ENCODE results near the gene CRKL.
"Not testable (repeated sequence)": the region's sequence is repeated elsewhere in the genome, so short reads cannot be mapped to it uniquely, and the experiment has no call there.

Gene CRKL

GRCh38 chr22:20967697-20968211 lies 50.5 kb downstream of the CRKL start:
- DNase-seq, result no peak

GRCh38 chr22:20968281-20968977 lies 51.2 kb downstream of the CRKL start:
- no peak for DNase-seq

- DNase-seq, result no peak
These were observed 53.9 kb downstream of the CRKL start for GRCh38 chr22:20970939-20971657.

GRCh38 chr22:20972014-20972694 lies 54.9 kb downstream of the CRKL start:
- DNase-seq, result not testable (repeated sequence)

- no peak for DNase-seq
These were observed 55.8 kb downstream of the CRKL start for GRCh38 chr22:20972933-20973577.

GRCh38 chr22:20973634-20974286 lies 56.6 kb downstream of the CRKL start:
- DNase-seq, result no peak

- no peak for DNase-seq
These were observed 57.2 kb downstream of the CRKL start for GRCh38 chr22:20974336-20974955.

- no peak for DNase-seq
These were observed 58.5 kb downstream of the CRKL start for GRCh38 chr22:20975541-20976290.

- no peak for DNase-seq
These were observed 59.2 kb downstream of the CRKL start for GRCh38 chr22:20976291-20976877.

- no peak for DNase-seq
These were observed 59.8 kb downstream of the CRKL start for GRCh38 chr22:20977019-20977418.

GRCh38 chr22:20977516-20978170 lies 60.4 kb downstream of the CRKL start:
- no peak for DNase-seq

GRCh38 chr22:20978419-20978818 lies 61.2 kb downstream of the CRKL start:
- no peak for DNase-seq

- DNase-seq, result no peak
These were observed 62.1 kb downstream of the CRKL start for GRCh38 chr22:20979243-20979809.

GRCh38 chr22:20979940-20980453 lies 62.8 kb downstream of the CRKL start:
- DNase-seq, result no peak

- DNase-seq, result no peak
These were observed 63.3 kb downstream of the CRKL start for GRCh38 chr22:20980523-20980922.

GRCh38 chr22:20980938-20981722 lies 63.9 kb downstream of the CRKL start:
- DNase-seq, result no peak

- DNase-seq, result peak; percentile 52
These were observed 64.8 kb downstream of the CRKL start, which contains the start of gene LZTR1 for GRCh38 chr22:20981787-20982562. Gene LZTR1 (plus strand): TSS chr22:20982297. CDS start chr22:20982372, 75 bp downstream.

GRCh38 chr22:20982563-20982882 lies 65.3 kb downstream of the CRKL start:
- no peak for DNase-seq
